Erythroblast (primary cell): ENCODE measurements around the gene CEBPB.

Source experiments
- GATA1 ChIP-seq: IDR thresholded peaks from 2 replicates; pipeline ENCODE4 v1.6.1; 2011; ENCODE audit warnings: low read depth, mild to moderate bottlenecking, control low read depth, low read length, moderate library complexity
- POLR2A ChIP-seq: IDR thresholded peaks from 2 replicates; pipeline ENCODE4 v1.6.1; 2011; ENCODE audit warnings: mild to moderate bottlenecking, low read length

DNA sequence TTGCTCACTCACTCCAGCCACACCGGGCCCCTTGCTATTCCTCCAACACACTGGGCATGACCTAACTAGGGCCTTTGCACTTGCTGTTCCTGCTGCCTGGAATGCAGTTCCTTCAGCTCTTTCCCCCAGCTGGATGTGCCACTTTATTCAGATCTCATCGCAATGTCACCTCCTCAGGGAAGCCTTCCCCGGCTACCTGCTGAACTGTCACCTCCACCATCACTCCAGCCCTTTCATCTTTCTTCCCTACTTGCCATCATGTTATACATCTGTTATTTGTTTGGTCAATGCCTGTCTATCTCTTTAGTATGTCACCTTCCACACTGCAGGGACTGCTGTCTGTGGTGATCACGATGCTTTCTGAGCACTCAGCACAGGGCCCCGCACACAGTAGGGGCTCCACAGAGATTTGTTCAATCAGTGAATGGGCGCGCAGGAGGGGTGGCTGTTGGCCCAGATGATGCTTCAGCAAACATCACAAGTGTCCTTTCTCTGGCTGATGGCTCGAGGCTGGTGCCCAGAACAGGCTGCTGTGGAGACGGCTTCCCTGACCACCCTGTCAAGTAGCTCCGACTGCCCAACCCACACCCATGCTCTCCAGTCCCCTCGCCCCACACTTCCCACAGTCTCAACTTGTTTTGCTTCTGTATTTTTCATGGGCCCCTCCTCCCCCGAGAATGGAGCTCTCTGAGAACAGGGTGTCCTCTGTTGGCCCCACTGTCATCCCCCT, 31.8 kb downstream of the CEBPB start:
- TF ChIP-seq POLR2A (no peak), GATA1 (no peak)
